Uterus (tissue), 2 donors: ENCODE measurements around the gene TRAM1L1.

ENCODE experiments used
- CTCF ChIP-seq, 4 experiments: fragments of 200-600 bp in 2 of 4; fragments of 450-650 bp in 2 of 4; sonication (generic) in 2 of 4; IDR thresholded peaks; one replicate each; pipeline ENCODE4 v1.5.1; 2016 to 2019; ENCODE audit warnings: antibody characterized with exemption in 4 of 4, mild to moderate bottlenecking in 2 of 4, moderate library complexity in 1 of 4
- POLR2A ChIP-seq, 2 donors: fragments of 450-650 bp; IDR thresholded peaks; one replicate each; pipeline ENCODE4 v1.6.1; 2016; ENCODE audit warnings: antibody characterized with exemption in 2 of 2, mild to moderate bottlenecking in 1 of 2, moderate library complexity in 1 of 2

GRCh38 chr4:117068120-117068519 lies 17.3 kb downstream of the TRAM1L1 start:
- TF ChIP-seq CTCF (IDR thresholded peaks at IDR 0.05) (no peak), POLR2A (IDR thresholded peaks at IDR 0.05) (no peak)
